ENCODE data around the gene GPR62. TPM values are rescaled to one million over a fixed set of nuclear protein-coding genes. Genes with fewer than 3 reads are reported as not detected.

GPR62 gene
- total and polyA plus RNA-seq, 9 of the 15 experiments (the other 6 are each of a cell fraction or from before 2014, with no cell fraction given), result not detected

DNA sequence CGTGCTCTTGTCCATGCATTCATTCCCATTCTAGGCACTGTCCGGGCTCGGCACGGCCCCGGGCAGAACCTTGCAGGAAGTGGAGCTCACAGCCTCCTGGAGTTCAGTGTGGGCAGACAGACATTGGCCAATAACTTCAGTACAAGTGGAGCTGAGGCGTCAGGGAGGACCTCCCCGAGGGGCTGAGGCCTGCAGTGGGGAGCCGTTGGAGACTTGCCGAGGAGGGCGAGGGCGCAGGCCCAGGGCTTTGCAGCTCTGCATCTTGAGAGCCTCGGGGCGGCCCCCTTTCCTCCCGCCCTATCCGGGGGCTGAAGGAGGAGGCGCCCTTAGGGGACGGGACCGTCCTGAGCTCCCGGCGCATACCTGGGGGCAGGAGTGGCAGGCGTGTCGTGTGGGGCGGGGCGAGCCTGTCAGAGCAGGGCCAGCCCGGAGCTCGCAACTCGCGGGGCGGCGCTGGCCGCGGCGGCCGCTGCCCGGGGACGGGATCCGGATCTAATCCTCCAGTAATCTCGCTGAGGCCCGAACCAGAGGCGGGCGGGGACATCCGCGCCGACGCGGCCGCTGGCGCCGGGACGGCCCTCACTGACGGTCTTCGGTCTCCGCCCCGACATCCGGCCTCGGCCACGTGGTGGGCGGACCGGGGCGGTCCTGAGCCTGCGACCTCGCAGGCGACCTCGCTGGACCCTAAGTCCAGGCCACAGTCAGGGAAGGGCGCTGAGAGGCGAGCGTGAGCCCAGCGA lies 27.8 kb downstream of the GPR62 start, which contains the start of gene ACY1 (continued):
- TF ChIP-seq, protein P1, sequence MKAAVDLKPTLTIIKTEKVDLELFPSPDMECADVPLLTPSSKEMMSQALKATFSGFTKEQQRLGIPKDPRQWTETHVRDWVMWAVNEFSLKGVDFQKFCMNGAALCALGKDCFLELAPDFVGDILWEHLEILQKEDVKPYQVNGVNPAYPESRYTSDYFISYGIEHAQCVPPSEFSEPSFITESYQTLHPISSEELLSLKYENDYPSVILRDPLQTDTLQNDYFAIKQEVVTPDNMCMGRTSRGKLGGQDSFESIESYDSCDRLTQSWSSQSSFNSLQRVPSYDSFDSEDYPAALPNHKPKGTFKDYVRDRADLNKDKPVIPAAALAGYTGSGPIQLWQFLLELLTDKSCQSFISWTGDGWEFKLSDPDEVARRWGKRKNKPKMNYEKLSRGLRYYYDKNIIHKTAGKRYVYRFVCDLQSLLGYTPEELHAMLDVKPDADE (conservative IDR thresholded peaks at IDR 0.05; ENCODE audit: control insufficient read depth, low read depth, low read length), result peak; percentile 80
- TF ChIP-seq CREB3L1 (IDR thresholded peaks at IDR 0.05; ENCODE audit: borderline replicate concordance, low read depth), result peak; percentile 61; the same call in 1 of the 2 replicates
- TF ChIP-seq RBM39 (optimal IDR thresholded peaks at IDR 0.05; ENCODE audit: low read depth, low read length), result no peak
- peak; percentile 26; the same call in 1 of the 2 replicates for TF ChIP-seq NBN (IDR thresholded peaks at IDR 0.05; ENCODE audit: low read depth)
- no peak for TF ChIP-seq ADNP (tag; IDR thresholded peaks at IDR 0.05)
- TF ChIP-seq, protein P2, sequence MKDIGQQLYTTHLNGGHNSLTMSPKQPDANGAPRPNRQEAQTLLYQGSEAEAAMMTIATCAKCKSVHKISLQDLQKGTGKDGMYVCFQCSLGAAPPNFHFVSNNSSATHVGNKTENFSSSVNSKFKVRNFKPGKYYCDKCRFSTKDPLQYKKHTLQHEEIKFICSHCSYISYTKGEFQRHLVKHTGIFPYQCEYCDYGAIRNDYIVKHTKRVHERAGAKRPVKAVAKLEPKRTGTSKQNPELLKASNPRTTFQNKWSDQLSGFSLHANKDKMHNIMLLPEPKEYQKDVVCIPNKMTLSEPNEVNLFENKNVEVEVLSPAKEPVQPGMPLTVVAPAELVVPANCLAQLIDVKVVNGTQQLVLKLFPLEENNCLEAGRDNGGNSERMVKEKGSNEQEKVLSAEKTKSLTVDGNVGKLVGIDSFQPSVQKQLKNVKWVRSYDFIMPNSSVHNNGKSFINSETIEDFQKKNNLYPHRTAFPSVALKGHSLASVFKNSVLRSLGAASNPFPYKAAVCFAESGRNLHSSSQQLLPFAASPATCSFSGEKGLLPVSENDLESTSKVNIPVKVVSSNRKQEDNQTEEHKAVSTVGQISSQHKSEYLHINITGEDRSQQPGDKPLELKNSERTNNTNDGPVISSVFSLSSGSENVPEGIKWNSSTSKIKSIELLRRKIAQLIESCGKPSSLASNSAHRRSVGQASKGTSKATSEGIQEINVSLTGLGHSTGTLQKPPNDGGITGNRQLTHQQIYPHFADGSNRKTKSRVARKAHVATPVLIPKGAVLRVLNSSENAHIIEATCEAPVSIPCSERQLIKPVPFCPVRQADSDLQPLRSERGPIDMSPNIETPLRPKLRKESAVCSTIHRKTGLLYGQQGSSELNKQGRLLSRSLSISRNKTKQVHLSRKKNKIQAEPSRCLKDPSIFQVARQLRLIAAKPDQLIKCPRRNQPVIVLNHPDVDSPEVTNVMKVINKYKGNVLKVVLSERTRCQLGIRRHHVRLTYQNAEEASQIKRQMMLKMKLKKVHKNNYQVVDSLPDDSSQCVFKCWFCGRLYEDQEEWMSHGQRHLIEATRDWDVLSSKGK (CRISPR knock-in tag; IDR thresholded peaks at IDR 0.05), result no peak
- TF ChIP-seq SIRT6 (IDR thresholded peaks at IDR 0.05; ENCODE audit: low read depth, low read length), result no peak
- TF ChIP-seq, protein P3, sequence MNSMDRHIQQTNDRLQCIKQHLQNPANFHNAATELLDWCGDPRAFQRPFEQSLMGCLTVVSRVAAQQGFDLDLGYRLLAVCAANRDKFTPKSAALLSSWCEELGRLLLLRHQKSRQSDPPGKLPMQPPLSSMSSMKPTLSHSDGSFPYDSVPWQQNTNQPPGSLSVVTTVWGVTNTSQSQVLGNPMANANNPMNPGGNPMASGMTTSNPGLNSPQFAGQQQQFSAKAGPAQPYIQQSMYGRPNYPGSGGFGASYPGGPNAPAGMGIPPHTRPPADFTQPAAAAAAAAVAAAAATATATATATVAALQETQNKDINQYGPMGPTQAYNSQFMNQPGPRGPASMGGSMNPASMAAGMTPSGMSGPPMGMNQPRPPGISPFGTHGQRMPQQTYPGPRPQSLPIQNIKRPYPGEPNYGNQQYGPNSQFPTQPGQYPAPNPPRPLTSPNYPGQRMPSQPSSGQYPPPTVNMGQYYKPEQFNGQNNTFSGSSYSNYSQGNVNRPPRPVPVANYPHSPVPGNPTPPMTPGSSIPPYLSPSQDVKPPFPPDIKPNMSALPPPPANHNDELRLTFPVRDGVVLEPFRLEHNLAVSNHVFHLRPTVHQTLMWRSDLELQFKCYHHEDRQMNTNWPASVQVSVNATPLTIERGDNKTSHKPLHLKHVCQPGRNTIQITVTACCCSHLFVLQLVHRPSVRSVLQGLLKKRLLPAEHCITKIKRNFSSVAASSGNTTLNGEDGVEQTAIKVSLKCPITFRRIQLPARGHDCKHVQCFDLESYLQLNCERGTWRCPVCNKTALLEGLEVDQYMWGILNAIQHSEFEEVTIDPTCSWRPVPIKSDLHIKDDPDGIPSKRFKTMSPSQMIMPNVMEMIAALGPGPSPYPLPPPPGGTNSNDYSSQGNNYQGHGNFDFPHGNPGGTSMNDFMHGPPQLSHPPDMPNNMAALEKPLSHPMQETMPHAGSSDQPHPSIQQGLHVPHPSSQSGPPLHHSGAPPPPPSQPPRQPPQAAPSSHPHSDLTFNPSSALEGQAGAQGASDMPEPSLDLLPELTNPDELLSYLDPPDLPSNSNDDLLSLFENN (IDR thresholded peaks at IDR 0.05; ENCODE audit: low read depth in 2 of 2, low read length in 2 of 2), result no peak
- TF ChIP-seq, protein P4, sequence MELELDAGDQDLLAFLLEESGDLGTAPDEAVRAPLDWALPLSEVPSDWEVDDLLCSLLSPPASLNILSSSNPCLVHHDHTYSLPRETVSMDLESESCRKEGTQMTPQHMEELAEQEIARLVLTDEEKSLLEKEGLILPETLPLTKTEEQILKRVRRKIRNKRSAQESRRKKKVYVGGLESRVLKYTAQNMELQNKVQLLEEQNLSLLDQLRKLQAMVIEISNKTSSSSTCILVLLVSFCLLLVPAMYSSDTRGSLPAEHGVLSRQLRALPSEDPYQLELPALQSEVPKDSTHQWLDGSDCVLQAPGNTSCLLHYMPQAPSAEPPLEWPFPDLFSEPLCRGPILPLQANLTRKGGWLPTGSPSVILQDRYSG (tag; conservative IDR thresholded peaks at IDR 0.05; ENCODE audit: low read depth), result no peak
- TF ChIP-seq, protein P5, sequence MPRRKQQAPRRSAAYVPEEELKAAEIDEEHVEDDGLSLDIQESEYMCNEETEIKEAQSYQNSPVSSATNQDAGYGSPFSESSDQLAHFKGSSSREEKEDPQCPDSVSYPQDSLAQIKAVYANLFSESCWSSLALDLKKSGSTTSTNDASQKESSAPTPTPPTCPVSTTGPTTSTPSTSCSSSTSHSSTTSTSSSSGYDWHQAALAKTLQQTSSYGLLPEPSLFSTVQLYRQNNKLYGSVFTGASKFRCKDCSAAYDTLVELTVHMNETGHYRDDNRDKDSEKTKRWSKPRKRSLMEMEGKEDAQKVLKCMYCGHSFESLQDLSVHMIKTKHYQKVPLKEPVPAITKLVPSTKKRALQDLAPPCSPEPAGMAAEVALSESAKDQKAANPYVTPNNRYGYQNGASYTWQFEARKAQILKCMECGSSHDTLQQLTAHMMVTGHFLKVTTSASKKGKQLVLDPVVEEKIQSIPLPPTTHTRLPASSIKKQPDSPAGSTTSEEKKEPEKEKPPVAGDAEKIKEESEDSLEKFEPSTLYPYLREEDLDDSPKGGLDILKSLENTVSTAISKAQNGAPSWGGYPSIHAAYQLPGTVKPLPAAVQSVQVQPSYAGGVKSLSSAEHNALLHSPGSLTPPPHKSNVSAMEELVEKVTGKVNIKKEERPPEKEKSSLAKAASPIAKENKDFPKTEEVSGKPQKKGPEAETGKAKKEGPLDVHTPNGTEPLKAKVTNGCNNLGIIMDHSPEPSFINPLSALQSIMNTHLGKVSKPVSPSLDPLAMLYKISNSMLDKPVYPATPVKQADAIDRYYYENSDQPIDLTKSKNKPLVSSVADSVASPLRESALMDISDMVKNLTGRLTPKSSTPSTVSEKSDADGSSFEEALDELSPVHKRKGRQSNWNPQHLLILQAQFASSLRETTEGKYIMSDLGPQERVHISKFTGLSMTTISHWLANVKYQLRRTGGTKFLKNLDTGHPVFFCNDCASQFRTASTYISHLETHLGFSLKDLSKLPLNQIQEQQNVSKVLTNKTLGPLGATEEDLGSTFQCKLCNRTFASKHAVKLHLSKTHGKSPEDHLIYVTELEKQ (CRISPR knock-in tag; IDR thresholded peaks at IDR 0.05), result no peak
- TF ChIP-seq ATF7 (IDR thresholded peaks at IDR 0.05), result peak; percentile 65; the same call in 1 of the 2 replicates

All from K562 (cell line).